ENCODE results near the gene MACROD1.

GRCh38 chr11:64084951-64085710 lies 80.8 kb downstream of the MACROD1 start:
- TF ChIP-seq EZH2 (IDR thresholded peaks at IDR 0.05; ENCODE audit: borderline replicate concordance, insufficient read depth, low read depth, low read length, poor library complexity, severe bottlenecking) (no peak), CTCF (IDR thresholded peaks at IDR 0.05) (no peak)

Data from B cell (primary cell).